A673 (cell line): ENCODE data around the gene SPDEF. TPM values are rescaled to one million over a fixed set of nuclear protein-coding genes. Genes with fewer than 3 reads are reported as not detected.

Source experiments
- BruUV-seq: library from RNA; stranded (reverse); fragments of 400-500 nt; replicated peaks from 2 replicates; lab custom pipeline; 2021; lab: Mats Ljungman, UMichigan
- CTCF ChIA-PET: fragments of 300-600 bp; sonication (Branson Sonifier 250); formaldehyde crosslinking; loops from one replicate; lab custom pipeline; 2022; ENCODE audit warnings: antibody characterized with exemption; lab: Charles Lee
- POLR2A ChIA-PET: fragments of 300-600 bp; sonication (Branson Sonifier 250); formaldehyde crosslinking; loops from one replicate; lab custom pipeline; 2022; ENCODE audit warnings: antibody characterized with exemption; ENCODE audit not compliant: low non-redundant PET; lab: Charles Lee
- DNase-seq: peaks from one replicate; pipeline ENCODE4 v3.0.0-alpha.2; 2015; ENCODE audit warnings: low spot score
- H3K27ac ChIP-seq: fragments of 200-600 bp; sonication (generic); 2 replicates; pipeline ENCODE4 v1.5.1; 2016; ENCODE audit warnings: mixed run types, low read depth, mild to moderate bottlenecking, mixed read lengths, antibody characterized with exemption, low read length; ENCODE audit not compliant: poor library complexity, severe bottlenecking
- H3K27me3 ChIP-seq: fragments of 200-600 bp; sonication (generic); replicated peaks from 2 replicates; pipeline ENCODE4 v1.6.1; 2017; ENCODE audit warnings: mixed run types, low read depth, mild to moderate bottlenecking, mixed read lengths, antibody characterized with exemption, low read length; ENCODE audit not compliant: insufficient read depth, poor library complexity
- H3K36me3 ChIP-seq: fragments of 200-600 bp; sonication (generic); 2 replicates; pipeline ENCODE4 v1.6.1; 2016; ENCODE audit warnings: mixed run types, mild to moderate bottlenecking, mixed read lengths, antibody characterized with exemption, low read length; ENCODE audit not compliant: insufficient read depth, poor library complexity, severe bottlenecking
- H3K4me1 ChIP-seq: fragments of 200-600 bp; sonication (generic); 2 replicates; pipeline ENCODE4 v1.6.1; 2017; ENCODE audit warnings: mixed run types, mild to moderate bottlenecking, mixed read lengths, antibody characterized with exemption, low read length; ENCODE audit not compliant: insufficient read depth, poor library complexity, severe bottlenecking
- H3K4me3 ChIP-seq: fragments of 200-600 bp; sonication (generic); 2 replicates; pipeline ENCODE4 v1.5.1; 2016; ENCODE audit warnings: low read depth, mixed run types, mild to moderate bottlenecking, mixed read lengths, low read length; ENCODE audit not compliant: poor library complexity, severe bottlenecking
- H3K9me3 ChIP-seq: fragments of 200-600 bp; sonication (generic); 2 replicates; pipeline ENCODE4 v1.6.1; 2016; ENCODE audit warnings: mixed run types, low read depth, mild to moderate bottlenecking, mixed read lengths, antibody characterized with exemption, low read length; ENCODE audit not compliant: poor library complexity, severe bottlenecking
- CTCF ChIP-seq: fragments of 300-800, 200-600 bp; sonication (generic); conservative IDR thresholded peaks from 2 replicates; pipeline ENCODE4 v1.5.1; 2017; ENCODE audit warnings: low read depth, mild to moderate bottlenecking, antibody characterized with exemption, low read length, moderate library complexity, mixed read lengths
- EZH2 ChIP-seq: fragments of 200-600 bp; sonication (generic); IDR thresholded peaks from 2 replicates; pipeline ENCODE4 v1.6.1; 2017; ENCODE audit warnings: borderline replicate concordance, low read depth, mild to moderate bottlenecking, mixed read lengths, antibody characterized with exemption, low read length; ENCODE audit not compliant: poor library complexity, severe bottlenecking
- intact Hi-C: fragments of 100-400 bp; cut with micrococcal nuclease; formaldehyde crosslinking; loops from one replicate; pipeline ENCODE4 v1.10.0; 2022; ENCODE audit not compliant: unreplicated experiment
- total RNA-seq: library from RNA; stranded (reverse); gene quantifications from 2 replicates; pipeline ENCODE4 v1.2.3, GENCODE V29; 2021

The SPDEF gene
- total RNA-seq, 1 experiment from 2014 or later = not detected

DNA sequence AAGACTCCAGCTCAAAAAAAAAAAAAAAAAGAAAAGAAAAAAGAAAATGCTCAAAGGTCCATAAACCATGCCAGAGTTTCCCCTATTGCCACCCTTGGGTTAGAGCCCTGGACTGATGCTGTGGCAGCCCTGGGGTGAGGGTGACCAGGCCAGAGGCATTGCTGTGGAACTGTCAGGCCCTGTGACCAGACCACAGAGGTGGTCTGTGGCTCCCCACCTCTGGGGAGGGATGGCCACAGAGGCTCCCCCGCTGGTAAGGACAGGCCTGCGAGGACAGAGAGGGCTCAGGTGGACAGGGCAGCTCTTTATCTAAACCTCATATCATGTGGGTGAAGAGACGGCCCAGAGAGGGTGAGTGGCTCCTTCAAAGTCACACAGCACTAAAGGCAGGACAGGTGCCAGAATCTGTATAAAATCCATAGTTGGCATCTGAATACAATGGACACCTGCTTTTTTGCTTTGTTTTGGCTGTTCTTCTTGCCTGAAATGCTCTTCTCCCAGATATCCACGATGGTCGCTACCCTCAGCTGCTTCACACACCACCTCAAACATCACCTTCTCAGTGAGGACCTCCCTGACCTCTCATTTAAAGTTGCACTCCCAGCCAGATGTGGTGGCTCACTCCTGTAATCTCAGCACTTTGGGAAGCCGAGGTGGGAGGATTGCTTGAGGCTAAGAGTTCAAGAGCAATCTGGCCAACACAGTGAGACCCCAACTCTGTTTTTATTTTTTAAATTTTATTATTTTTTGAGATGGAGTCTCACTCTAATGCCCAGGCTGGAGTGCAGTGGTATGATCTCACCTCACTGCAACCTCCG lies 22.5 kb upstream of the SPDEF start:
- no TSS peak for BruUV-seq
- no peak for DNase-seq
- POLR2A ChIA-PET = no interaction called here
- Histone ChIP-seq H3K27me3 (no peaks in the 10 kb centered on the region), H3K9me3 (no peaks in the 10 kb centered on the region), H3K36me3 (no peaks in the 10 kb centered on the region), H3K4me1 (no peaks in the 10 kb centered on the region), H3K4me3 (no peak overlapping the region), H3K27ac (no peak overlapping the region)
- TF ChIP-seq CTCF = no peak
- TF ChIP-seq EZH2 = no peak
- intact Hi-C loops = no loop called here
- CTCF ChIA-PET = interaction anchor here (0.6 kb wide), 1 partner anchor 314 kb away, joined by 9 read pairs; no protein-coding TSS in a partner anchor

DNA sequence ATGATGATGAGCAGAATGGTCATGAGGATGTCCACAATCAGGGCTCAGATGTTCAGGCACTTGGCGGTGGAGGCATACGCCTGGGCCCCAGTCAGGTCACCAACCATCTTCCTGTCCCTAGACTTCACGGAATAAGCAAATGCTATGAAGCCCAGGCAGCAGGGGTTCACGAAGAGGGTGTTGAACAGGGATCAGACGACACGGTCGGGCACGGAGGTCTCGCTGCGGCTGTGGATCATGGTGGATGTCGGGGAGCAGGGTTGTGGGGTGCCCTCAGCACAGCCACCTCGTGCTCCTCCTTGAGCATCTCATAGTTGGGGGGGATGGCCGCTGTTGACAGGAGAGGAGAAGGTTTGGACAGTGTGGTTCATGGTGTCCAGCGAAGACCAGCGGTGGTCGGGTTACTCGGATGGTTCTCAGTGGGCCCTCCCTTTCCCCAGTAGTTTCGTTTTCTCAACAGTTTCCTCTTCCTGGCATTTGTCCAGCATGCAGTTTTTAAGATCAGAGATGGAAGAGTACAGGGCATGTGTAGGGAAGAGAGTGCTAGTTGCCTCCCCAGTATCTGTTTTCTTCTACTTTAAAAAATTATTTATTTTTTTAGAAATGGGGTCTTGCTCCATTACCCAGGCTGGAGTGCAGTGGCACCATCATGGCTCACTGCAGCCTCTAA lies 20.3 kb upstream of the SPDEF start:
- ChIA-PET POLR2A (no interaction called here), CTCF (no interaction called here)
- TF ChIP-seq CTCF (no peak), EZH2 (no peak)
- H3K4me3 ChIP-seq = no peak overlapping the region
- H3K36me3 ChIP-seq = no peaks in the 10 kb centered on the region
- intact Hi-C loops = no loop called here
- no TSS peak for BruUV-seq
- no peaks in the 10 kb centered on the region for H3K4me1 ChIP-seq
- H3K27ac ChIP-seq = no peak overlapping the region
- no peak for DNase-seq
- H3K27me3 ChIP-seq = no peaks in the 10 kb centered on the region
- H3K9me3 ChIP-seq = no peaks in the 10 kb centered on the region

DNA sequence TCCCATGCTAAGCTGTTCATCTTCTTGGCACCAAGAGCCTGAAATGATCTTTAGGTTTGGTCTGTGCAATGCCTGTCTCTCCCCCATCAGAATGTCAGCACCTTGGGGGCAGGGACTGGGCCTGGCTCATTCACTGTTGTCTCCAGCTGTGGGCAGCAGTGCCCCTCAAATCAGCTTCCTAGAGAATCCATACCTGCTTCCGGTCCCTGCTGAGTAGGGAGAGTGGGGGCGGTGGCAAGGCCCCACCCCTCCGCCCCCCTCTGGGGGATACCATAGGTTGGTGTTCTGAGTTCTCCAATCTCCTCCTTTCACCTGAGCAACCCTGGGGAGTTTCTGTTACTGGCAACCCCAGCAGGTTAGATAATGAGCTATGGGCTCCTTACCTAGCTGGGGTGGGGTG lies 19.2 kb upstream of the SPDEF start:
- H3K27ac ChIP-seq = no peak overlapping the region
- no peaks in the 10 kb centered on the region for H3K4me1 ChIP-seq
- H3K27me3 ChIP-seq = no peaks in the 10 kb centered on the region
- TF ChIP-seq CTCF (no peak), EZH2 (no peak)
- H3K36me3 ChIP-seq = no peaks in the 10 kb centered on the region
- ChIA-PET POLR2A (no interaction called here), CTCF (no interaction called here)
- intact Hi-C loops = no loop called here
- H3K9me3 ChIP-seq = no peaks in the 10 kb centered on the region
- peak; percentile 13 for DNase-seq
- BruUV-seq = no TSS peak
- no peak overlapping the region for H3K4me3 ChIP-seq
